ENCODE results near the gene TANGO6.

- TF ChIP-seq CTCF (IDR thresholded peaks at IDR 0.05; ENCODE audit: low read depth, low read length, poor library complexity, severe bottlenecking) (no peak), EZH2phosphoT487 (IDR thresholded peaks at IDR 0.05; ENCODE audit: borderline replicate concordance, low read length) (no peak)
Measured at GRCh38 chr16:69108905-69109252, 265.5 kb downstream of the TANGO6 start.

All from DOHH2 (cell line).